Osteocyte (in vitro differentiated cells): ENCODE measurements around the gene ID1. TPM values are rescaled to one million over a fixed set of nuclear protein-coding genes. Genes with fewer than 3 reads are reported as not detected.
A peak's percentile ranks its signal among the peaks of the same experiment; 100 is the strongest.

ENCODE experiments used
- DNase-seq: peaks from one replicate; pipeline ENCODE4 v3.0.0; 2021; ENCODE audit warnings: mixed read lengths; ENCODE audit not compliant: unreplicated experiment; ENCODE audit errors: extremely low spot score
- H3K27ac Mint-ChIP-seq: one replicate; pipeline ENCODE4 v1.8.0; 2021; ENCODE audit warnings: mild to moderate bottlenecking, mixed read lengths; ENCODE audit not compliant: unreplicated experiment
- H3K27me3 Mint-ChIP-seq: one replicate; pipeline ENCODE4 v1.8.0; 2021; ENCODE audit warnings: mixed read lengths; ENCODE audit not compliant: unreplicated experiment
- H3K36me3 Mint-ChIP-seq: one replicate; pipeline ENCODE4 v1.8.0; 2021; ENCODE audit warnings: mixed read lengths; ENCODE audit not compliant: unreplicated experiment
- H3K4me1 Mint-ChIP-seq: one replicate; pipeline ENCODE4 v1.8.0; 2021; ENCODE audit warnings: mixed read lengths; ENCODE audit not compliant: unreplicated experiment
- H3K4me3 Mint-ChIP-seq: one replicate; pipeline ENCODE4 v1.8.0; 2021; ENCODE audit warnings: mild to moderate bottlenecking, moderate library complexity, mixed read lengths; ENCODE audit not compliant: unreplicated experiment
- H3K9me3 Mint-ChIP-seq: one replicate; pipeline ENCODE4 v1.8.0; 2021; ENCODE audit warnings: mixed read lengths; ENCODE audit not compliant: unreplicated experiment
- CTCF ChIP-seq: fragments of 200-600 bp; sonication (generic); IDR thresholded peaks from 2 replicates; pipeline ENCODE4 v1.5.0; 2021; ENCODE audit warnings: antibody characterized with exemption, mild to moderate bottlenecking, moderate library complexity
- total RNA-seq: library from RNA; stranded (reverse); gene quantifications from 2 replicates; pipeline ENCODE4 v1.2.1, GENCODE V29; 2021

The ID1 gene
- total RNA-seq, 1 donor from 2014 or later: 8.2 TPM

- Mint-ChIP-seq H3K4me3 (no peak overlapping the region), H3K27ac (no peak overlapping the region)
Observed at GRCh38 chr20:31580706-31581105, 24.4 kb upstream of the ID1 start.

GRCh38 chr20:31581391-31581790 is 23.7 kb upstream of the ID1 start:
- no peaks in the 10 kb centered on the region for H3K27me3 Mint-ChIP-seq
- H3K36me3 Mint-ChIP-seq: no peaks in the 10 kb centered on the region
- no peaks in the 10 kb centered on the region for H3K9me3 Mint-ChIP-seq
- DNase-seq: no peak
- TF ChIP-seq CTCF: no peak
- H3K4me3 Mint-ChIP-seq: no peak overlapping the region
- H3K27ac Mint-ChIP-seq: no peak overlapping the region
- H3K4me1 Mint-ChIP-seq: no peaks in the 10 kb centered on the region

More at GRCh38 chr20:31580706-31581105, 24.4 kb upstream of the ID1 start:
- no peaks in the 10 kb centered on the region for H3K4me1 Mint-ChIP-seq
- no peak for TF ChIP-seq CTCF
- H3K9me3 Mint-ChIP-seq: no peaks in the 10 kb centered on the region
- H3K27me3 Mint-ChIP-seq: no peaks in the 10 kb centered on the region
- H3K36me3 Mint-ChIP-seq: no peaks in the 10 kb centered on the region
- no peak for DNase-seq

GRCh38 chr20:31587545-31588389 is 17.3 kb upstream of the ID1 start:
- H3K4me3 Mint-ChIP-seq: peak overlapping the region; percentile 63
- peaks cover 12% of the 10 kb centered on the region for H3K4me1 Mint-ChIP-seq
- DNase-seq: no peak
- no peaks in the 10 kb centered on the region for H3K27me3 Mint-ChIP-seq
- no peaks in the 10 kb centered on the region for H3K9me3 Mint-ChIP-seq
- TF ChIP-seq CTCF: no peak
- H3K36me3 Mint-ChIP-seq: no peaks in the 10 kb centered on the region
- H3K27ac Mint-ChIP-seq: no peak overlapping the region

- no peak for TF ChIP-seq CTCF
- peaks cover 42% of the 10 kb centered on the region for H3K4me1 Mint-ChIP-seq
- H3K27ac Mint-ChIP-seq: no peak overlapping the region
Observed at GRCh38 chr20:31590717-31591225, 14.3 kb upstream of the ID1 start.

GRCh38 chr20:31593221-31594001 is 11.7 kb upstream of the ID1 start:
- DNase-seq: no peak
- H3K4me1 Mint-ChIP-seq: peaks cover 44% of the 10 kb centered on the region
- no peaks in the 10 kb centered on the region for H3K9me3 Mint-ChIP-seq
- no peak for TF ChIP-seq CTCF
- H3K4me3 Mint-ChIP-seq: no peak overlapping the region
- H3K27me3 Mint-ChIP-seq: no peaks in the 10 kb centered on the region
- peak overlapping the region; percentile 38 for H3K27ac Mint-ChIP-seq
- no peaks in the 10 kb centered on the region for H3K36me3 Mint-ChIP-seq

More at GRCh38 chr20:31590717-31591225, 14.3 kb upstream of the ID1 start:
- DNase-seq: no peak
- Mint-ChIP-seq H3K4me3 (no peak overlapping the region), H3K9me3 (no peaks in the 10 kb centered on the region), H3K27me3 (no peaks in the 10 kb centered on the region), H3K36me3 (no peaks in the 10 kb centered on the region)
